VCaP (cell line): ENCODE data around the gene SPATA6.
"Not testable (repeated sequence)": the region's sequence is repeated elsewhere in the genome, so short reads cannot be mapped to it uniquely, and the experiment has no call there.

Source experiments
- H3K27ac ChIP-seq: fragments of 450-650 bp; 2 replicates; pipeline ENCODE4 v1.5.1; 2017
- TF ChIP-seq, protein P1 (sequence below): fragments of 450-650 bp; conservative IDR thresholded peaks from 2 replicates; pipeline ENCODE4 v1.5.1; 2017; ENCODE audit warnings: mild to moderate bottlenecking, moderate library complexity

The SPATA6 gene

DNA sequence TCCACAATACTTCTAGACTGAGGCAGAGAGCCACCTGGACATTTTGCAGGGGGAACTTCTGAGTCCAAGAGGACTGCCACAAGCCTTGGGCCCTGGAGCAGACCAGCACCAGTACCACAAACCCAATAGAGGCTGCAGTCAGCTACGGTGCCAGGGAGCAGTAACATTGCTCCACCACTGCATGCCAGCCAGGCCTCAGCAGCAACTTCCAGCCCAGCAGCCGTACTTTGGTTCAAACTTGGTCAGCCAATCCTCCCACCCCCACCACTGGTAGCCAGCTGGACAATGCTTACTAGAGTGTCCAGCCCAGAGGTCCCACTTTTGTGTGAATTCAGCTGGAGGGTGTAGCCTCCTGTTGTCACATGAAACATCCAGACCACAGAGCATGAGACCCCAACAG lies 142.1 kb downstream of the SPATA6 start:
- TF ChIP-seq, protein P1, sequence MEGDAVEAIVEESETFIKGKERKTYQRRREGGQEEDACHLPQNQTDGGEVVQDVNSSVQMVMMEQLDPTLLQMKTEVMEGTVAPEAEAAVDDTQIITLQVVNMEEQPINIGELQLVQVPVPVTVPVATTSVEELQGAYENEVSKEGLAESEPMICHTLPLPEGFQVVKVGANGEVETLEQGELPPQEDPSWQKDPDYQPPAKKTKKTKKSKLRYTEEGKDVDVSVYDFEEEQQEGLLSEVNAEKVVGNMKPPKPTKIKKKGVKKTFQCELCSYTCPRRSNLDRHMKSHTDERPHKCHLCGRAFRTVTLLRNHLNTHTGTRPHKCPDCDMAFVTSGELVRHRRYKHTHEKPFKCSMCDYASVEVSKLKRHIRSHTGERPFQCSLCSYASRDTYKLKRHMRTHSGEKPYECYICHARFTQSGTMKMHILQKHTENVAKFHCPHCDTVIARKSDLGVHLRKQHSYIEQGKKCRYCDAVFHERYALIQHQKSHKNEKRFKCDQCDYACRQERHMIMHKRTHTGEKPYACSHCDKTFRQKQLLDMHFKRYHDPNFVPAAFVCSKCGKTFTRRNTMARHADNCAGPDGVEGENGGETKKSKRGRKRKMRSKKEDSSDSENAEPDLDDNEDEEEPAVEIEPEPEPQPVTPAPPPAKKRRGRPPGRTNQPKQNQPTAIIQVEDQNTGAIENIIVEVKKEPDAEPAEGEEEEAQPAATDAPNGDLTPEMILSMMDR, result no peak
- H3K27ac ChIP-seq, result no peak overlapping the region

DNA sequence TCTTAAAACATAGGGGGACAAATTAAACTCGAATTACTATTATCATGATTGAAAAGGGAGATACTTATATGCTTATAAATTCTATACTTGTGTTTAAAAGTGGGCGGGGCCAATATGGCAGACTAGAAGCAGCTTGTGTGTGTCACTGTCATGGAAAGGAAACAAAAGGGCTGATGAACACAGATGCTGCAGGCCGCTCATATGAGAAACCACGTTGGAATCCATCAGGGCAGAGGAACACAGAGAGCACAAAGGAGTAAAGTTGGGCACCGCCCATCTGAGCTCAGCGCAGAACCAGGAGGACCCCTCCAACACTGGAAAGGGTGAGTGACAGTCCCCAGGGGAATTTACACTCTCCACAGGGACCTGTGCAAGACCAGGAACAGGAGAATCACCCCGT lies 142.5 kb downstream of the SPATA6 start:
- TF ChIP-seq, protein P1, result no peak

DNA sequence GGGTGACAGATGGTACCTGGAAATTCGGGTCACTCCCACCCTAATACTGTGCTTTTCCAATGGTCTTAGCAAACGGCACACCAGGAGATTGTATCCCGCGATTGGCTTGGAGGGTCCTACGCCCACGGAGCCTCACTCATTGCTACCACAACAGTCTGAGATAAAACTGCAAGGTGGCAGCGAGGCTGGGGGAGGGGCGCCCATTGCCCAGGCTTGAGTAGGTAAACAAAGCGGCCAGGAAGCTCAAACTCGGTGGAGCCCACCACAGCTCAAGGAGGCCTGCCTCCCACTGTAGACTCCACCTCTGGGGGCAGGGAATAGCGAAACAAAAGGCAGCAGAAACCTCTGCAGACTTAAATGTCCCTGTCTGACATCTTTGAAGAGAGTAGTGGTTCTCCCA lies 160.2 kb downstream of the SPATA6 start:
- not testable (repeated sequence) for H3K27ac ChIP-seq

More for the DNA sequence above, 142.5 kb downstream of the SPATA6 start:
- no peak overlapping the region for H3K27ac ChIP-seq

DNA sequence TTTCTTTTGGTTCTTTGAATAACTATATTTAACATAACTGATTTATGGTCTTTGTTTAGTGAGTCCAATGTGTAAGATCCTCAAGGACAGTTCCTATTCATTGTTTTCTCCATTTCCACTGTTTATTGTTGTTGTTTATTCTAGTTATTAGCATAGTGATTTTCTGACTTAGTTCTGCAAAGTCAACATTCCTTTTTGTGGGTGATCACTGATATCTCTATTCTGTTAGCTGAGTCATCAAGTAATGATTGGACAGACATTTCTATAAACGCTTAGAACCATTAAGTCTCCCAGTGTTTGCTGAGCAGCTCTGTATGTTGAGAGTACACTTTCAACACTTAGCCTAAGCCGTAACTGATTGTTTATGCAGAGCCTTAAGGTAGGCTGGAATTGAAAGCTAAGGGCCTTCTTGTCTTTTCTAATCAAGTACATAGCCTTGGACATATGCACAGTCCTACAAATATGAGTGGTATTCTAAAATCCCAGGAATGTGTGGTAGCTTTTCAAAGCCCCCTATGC lies 162.4 kb downstream of the SPATA6 start:
- TF ChIP-seq, protein P1, result no peak

DNA sequence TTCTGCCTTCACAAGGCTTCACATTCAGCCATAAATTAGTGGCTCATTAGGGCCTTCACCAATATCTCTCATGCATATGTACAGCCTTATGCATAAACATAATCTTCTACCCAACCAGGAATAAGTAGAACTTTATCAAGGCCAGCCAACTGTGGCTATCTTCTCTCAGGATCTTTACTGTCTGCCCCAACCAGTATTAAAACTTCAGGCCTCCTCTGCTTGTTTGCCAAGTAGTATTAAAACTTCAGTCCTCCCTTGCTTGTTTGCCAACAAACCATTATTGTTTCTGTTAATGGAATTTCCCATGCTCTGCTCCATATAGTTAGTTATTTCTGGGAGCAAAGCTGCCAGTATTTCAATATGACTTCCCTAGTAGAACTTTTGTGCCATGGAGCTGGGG lies 169.4 kb downstream of the SPATA6 start:
- H3K27ac ChIP-seq, result no peak overlapping the region
- TF ChIP-seq, protein P1, result no peak

More for the DNA sequence above, 162.4 kb downstream of the SPATA6 start:
- H3K27ac ChIP-seq, result no peak overlapping the region

DNA sequence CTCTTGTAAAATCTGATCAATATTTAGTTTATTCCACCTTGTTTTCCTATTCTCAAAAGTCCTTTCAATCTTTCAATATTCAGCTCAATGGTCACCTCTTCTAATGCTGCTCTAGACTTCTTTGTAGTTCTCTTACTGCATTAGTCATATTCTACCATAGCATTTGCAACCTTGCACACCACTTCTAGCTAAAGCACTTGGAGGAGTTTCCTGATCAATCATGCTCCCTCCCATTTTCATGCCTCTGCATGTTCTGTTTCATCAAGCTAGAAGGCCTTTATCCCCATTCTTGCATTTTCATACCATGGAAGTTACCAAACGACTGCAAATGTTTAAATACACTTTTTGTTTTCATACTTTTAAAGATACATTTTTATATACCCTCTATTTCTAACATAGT lies 177.3 kb downstream of the SPATA6 start:
- TF ChIP-seq, protein P1, result no peak
- no peak overlapping the region for H3K27ac ChIP-seq

DNA sequence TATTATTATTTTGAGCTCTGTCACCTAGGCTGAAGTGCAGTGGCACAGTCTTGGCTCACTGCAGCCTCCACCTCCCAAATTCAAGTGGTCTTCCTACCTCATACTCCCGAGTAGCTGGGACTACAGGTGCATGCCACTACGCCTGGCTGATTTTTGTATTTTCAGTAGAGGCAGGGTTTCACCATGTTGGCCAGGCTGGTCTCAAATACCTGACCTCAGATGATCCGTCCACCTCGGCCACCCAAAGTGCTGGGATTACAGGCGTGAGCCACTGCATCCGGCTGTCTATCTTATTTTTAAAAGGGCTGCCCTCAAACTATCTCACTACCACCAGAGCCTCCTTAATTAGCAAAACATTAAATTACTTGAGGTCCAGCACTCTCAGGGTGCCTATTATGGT lies 177.9 kb downstream of the SPATA6 start:
- not testable (repeated sequence) for H3K27ac ChIP-seq

DNA sequence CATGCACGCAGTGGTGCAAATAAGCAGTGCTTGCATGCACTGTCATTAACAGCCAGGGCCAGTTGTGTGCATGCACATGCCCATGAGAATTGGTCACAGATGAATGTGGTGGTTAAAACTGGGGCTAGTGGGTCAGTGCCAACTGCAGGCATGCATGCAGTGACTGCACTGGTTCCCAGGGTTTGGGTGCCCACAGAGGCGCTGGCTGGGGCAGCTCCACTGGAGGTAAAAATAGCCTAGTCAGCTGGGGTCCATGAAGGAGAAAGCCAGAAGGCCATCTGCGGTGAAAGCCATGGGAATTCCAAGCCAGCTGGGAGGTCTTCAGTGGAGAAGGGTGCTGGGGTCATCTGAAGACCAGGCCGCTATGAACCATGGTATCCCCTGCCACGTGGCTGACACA lies 179.3 kb downstream of the SPATA6 start:
- H3K27ac ChIP-seq, result no peak overlapping the region
- TF ChIP-seq, protein P1, result no peak

DNA sequence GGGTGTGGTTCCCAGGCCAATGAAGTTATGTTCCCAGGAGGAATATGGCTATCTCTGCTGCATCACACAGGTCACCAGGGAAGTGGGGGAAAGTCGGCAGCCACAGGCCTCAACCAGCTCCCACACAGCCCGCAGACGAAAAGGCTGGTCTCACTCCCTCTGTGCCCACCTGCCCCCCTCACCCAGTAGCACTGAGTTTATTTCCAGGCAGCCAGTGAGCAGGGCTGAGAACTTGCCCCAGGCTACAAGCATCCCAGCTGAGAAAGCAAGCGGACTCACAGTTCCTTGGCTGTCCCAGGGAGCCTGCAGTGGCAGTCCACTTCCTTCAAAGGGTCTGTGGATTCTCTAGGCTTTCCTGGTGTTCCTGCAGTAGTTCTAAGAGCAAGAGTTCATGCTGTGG lies 180.6 kb downstream of the SPATA6 start:
- TF ChIP-seq, protein P1, result no peak
- no peak overlapping the region for H3K27ac ChIP-seq
